GM12874 (cell line): ENCODE data around the gene MED27.

Experiments used
- TF ChIP-seq, protein P1 (sequence below): IDR thresholded peaks from 2 replicates; pipeline ENCODE4 v1.5.1; 2011; ENCODE audit warnings: low read depth, mild to moderate bottlenecking, control low read depth, low read length, moderate library complexity; ENCODE audit not compliant: insufficient read depth

MED27 gene

DNA sequence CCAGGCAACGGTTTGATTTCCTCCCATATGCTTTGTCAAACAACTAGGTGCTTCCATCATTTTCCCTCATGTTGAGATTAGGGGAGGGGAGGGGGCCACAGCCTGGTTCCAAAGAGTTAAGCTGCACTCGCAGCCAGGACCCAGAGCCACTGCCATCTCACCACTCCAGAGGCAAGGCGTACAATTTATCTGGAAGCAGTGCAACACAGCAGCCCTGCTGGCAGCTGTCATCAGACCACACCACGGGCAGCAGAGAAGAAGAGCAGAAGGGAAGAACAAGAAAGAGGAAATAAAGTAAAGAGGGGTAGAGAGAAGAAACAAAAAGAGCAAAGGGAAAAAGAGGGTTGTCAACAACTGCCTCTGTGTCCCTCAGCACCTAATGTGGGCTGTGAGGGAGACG lies 38.9 kb downstream of the MED27 start:
- TF ChIP-seq, protein P1, sequence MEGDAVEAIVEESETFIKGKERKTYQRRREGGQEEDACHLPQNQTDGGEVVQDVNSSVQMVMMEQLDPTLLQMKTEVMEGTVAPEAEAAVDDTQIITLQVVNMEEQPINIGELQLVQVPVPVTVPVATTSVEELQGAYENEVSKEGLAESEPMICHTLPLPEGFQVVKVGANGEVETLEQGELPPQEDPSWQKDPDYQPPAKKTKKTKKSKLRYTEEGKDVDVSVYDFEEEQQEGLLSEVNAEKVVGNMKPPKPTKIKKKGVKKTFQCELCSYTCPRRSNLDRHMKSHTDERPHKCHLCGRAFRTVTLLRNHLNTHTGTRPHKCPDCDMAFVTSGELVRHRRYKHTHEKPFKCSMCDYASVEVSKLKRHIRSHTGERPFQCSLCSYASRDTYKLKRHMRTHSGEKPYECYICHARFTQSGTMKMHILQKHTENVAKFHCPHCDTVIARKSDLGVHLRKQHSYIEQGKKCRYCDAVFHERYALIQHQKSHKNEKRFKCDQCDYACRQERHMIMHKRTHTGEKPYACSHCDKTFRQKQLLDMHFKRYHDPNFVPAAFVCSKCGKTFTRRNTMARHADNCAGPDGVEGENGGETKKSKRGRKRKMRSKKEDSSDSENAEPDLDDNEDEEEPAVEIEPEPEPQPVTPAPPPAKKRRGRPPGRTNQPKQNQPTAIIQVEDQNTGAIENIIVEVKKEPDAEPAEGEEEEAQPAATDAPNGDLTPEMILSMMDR, result no peak

DNA sequence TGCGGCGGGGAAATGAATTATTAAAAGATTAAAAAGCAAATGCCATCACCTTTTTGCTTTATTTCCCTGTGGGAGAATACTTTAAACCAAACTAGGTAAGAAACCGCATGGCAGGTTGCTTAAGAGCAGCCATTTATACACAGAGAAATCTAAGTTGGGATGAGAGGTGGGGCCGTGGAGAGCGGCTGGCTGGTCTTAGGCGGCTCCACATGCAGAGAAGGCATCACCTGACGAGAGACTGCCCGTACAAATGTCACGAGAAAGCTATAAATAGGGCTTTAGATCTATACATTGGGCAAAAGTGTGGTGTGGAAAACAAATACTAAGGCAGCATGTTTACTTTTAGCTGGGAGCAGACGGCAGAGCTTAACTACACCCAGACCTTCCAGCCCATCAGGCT lies 39.4 kb downstream of the MED27 start:
- TF ChIP-seq, protein P1, result no peak

DNA sequence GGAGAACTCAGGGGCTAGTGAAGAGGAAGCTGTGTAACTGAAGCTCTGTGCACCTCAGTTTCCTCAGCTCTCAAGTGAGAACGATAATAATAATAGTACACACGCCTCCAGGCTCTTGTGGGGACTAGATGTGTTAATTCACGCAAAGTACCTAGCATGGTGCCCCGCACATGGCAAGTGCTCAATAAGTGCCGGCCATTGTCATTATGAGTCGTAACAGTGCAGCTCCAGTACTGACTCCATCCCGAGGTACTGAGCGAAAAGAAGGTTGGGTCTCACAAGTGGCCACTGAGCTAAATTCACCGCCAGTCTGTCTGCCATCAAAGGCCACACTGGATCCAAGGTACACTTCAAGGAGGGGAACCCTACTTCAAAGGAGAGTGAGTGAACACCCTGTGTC lies 40.4 kb downstream of the MED27 start:
- TF ChIP-seq, protein P1, result no peak

DNA sequence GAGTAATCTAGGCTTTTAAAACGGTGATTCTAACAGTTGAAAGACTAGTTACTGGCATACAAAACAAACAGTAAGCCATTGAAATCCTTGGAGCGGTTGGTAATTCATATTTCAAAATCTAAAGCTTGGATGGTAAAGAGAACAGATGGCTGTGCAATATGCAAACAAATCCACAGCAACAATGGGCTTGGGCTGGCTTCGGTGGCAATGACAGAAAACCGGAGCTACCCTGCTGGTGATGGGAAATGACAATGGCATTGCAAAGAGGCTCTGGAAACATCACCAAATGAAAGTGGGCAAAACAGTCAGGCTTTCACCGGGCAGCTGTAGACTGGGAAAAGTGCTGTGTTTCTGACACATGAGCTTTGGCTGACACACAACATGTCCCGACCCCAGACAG lies 42.2 kb downstream of the MED27 start:
- TF ChIP-seq, protein P1, result no peak

DNA sequence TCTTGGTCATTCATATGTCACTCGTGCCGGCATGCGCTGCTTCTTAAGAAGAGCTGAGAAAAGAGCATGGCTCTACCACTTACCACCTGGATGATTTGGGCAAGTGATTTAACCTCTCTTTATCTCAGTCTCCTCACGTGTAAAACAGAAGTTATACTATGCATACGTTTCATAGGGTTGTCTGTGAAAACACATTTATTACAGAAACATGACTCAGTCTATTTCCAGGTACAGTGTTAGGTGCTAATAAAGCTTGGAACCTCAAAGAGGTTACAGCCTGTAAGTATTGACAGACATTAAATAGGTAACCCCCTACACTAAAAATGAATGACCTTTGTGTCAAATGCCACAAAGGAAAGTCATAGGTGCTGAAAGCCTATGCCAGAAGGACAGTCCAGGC lies 43.1 kb downstream of the MED27 start:
- TF ChIP-seq, protein P1, result no peak

DNA sequence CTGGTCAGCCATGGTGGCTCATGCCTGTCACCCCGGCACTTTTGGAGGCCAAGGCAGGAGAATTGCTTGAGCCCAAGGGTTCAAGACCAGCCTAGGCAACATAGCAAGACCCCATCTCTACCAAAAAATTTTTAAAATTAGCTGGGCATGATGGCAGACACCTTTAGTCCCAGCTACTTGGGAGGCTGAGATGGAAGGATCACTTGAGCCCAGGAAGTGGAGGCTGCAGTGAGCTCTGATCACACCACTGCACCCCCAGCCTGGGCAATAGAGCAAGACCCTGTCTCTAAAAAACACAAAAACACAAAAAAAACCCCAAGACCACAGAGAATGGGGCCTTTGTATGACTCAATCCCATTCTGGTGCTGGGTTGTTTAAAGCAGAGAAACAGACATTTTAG lies 44.0 kb downstream of the MED27 start:
- TF ChIP-seq, protein P1, result no peak

DNA sequence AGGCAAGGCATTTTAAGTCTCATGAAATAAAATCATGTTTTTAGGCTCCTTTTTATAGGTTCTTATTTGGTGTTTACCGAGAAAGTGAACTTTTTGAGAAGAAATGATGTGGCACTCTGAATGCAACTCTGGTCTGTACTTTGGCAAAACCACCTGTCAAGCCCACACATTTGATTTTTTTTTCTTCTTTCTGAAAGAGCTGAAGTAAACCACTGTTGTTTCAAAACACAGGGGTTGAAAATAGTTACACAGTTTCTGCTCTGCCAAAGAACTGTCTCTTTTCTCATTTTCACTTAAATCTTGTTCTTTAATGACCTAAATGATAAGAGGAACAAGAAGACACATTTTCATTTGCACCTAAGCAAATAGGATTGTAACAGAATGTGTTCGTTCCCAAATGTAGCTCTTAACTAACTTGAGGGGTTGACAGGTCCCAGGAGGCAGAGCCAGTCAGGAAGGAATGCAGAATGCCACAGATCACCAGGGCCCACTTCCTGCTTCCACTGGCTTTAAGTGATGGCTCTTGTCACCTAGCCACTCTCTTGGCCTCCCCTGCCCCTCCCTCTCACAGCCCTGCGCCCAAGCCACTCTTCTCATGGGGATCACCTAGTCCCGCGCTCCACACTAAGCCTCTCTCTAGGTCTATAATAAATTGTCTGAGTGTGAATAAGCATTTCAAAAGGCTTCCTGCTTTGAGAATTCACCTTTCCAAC lies 47.3 kb downstream of the MED27 start:
- TF ChIP-seq, protein P1, result no peak
